Ammon's horn (tissue), 1 donor: ENCODE measurements around the gene MRPS27.

Experiments used
- DNase-seq: peaks from one replicate; pipeline ENCODE4 v3.0.0-alpha.2; 2016; ENCODE audit warnings: low spot score

The MRPS27 gene

DNA sequence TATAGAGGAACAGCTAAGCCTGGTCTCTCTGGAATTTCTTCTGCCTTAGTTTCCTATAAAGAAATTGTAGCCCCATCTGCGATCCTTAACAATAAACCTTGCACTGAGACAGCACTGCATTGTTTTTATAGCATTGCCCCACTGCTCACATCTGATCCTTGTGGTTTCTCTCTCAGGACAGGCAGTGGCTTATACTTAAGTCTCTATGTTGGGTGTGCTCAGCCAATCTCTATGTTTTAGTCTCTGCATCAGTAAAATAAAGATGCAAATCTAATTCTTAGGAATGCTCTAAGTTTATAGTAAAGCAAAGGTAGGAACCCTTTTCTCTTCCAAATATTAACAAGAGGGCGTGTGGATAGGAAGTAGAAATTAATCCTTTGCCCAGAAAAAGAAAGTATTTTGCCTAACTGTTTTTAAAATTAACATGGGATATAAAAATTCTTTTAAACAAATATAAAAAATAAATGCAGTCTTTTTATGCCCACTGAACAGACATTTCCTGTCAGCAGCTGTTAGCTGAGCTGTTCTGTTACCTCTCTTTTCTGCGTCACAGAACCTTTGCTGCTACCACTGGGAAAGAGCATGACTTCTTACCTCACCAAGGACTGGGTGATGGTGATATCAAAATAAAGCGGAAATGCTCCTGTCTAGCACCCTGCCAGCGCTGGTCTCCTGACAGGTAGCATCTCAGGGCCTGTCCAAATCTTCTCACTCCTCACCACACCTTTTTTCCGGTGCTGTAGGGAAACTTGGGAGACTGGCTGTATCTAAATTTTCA is 29.5 kb downstream of the MRPS27 start:
- DNase-seq: no peak

- DNase-seq: peak; percentile 62
Measured at GRCh38 chr5:72288924-72289323, 31.1 kb downstream of the MRPS27 start.

- no peak for DNase-seq
Measured at GRCh38 chr5:72286798-72287197, 33.2 kb downstream of the MRPS27 start.

- DNase-seq: no peak
Measured at GRCh38 chr5:72285424-72285821, 34.6 kb downstream of the MRPS27 start.

GRCh38 chr5:72284559-72285423 is 35.2 kb downstream of the MRPS27 start:
- peak; percentile 35 for DNase-seq

GRCh38 chr5:72283358-72283757 is 36.7 kb downstream of the MRPS27 start:
- DNase-seq: no peak

GRCh38 chr5:72282878-72283277 is 37.2 kb downstream of the MRPS27 start:
- DNase-seq: no peak

DNA sequence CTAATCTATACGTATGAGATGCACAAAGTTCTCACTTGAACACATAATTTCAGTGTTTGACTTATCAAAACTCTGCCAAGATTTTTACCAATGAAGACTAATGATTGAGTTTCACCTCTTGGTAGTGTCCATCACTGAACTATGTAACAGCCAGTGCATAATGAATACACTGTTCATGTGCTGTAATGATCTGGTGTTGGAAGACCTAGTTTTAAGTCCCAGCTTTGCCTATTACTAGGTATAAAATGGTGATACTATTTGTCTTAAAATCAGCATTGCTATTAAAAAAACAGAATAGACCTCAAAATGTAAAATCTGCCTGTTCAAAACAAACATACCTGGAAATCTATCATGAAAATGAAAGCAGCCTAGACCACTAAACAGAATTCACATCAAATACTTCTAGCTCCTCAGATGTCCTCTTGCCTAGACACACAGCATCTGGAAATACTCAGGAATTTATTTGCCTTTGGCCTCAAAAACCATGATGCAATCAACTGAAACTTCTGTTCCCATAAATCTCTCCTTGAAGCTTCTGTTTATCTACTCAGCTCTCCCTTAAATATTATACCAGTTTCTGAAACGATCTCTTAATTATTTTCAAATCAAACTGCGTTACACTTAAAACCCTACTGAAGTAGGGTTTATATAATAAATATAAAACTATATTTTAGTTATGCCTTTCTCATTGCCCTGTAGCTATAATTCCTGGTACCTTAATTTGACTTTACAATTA is 38.1 kb downstream of the MRPS27 start:
- no peak for DNase-seq

DNA sequence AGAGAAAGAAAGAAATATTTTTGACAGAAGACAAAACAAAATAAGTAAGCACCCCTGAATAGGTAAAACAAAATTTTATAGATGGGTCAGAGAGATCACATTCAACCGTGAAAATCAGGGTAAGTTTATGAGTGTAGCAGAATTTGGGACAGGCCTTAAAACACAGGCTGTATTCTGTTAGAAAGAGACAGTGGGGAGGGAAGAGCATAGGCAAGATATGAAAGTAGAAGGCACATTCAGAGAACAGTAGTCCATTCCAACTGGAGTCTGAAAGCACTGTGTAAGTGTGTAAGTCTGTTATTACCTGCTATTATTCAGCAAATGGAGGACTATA is 38.6 kb downstream of the MRPS27 start:
- DNase-seq: no peak

GRCh38 chr5:72280581-72281069 is 39.4 kb downstream of the MRPS27 start:
- peak; percentile 72 for DNase-seq

DNA sequence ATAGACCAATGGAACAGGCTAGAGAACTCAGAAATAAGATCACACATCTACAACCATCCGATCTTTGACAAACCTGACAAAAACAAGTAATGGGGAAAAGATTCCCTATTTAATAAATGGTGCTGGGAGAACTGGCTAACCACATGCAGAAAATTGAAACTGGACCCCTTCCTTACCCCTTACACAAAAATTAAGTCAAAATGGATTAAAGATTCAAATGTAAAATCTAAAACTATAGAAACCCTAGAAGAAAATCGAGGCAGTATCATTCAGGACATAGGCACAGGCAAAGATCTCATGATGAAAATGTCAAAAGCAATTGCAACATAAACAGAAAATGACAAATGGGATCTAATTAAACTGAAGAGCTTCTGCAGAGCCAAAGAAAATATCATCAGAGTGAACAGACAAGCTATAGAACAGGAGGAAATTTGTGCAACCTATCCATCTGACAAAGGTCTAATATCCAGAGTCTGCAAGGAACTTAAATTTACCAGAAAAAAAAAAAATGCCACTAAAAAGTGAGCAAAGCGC is 43.8 kb downstream of the MRPS27 start:
- no peak for DNase-seq

GRCh38 chr5:72273547-72273946 is 46.5 kb downstream of the MRPS27 start:
- no peak for DNase-seq

- DNase-seq: no peak
Measured at GRCh38 chr5:72272398-72272797, 47.6 kb downstream of the MRPS27 start.

- DNase-seq: no peak
Measured at GRCh38 chr5:72271702-72272101, 48.3 kb downstream of the MRPS27 start.

- DNase-seq: no peak
Measured at GRCh38 chr5:72270037-72270436, 50.0 kb downstream of the MRPS27 start.

- DNase-seq: no peak
Measured at GRCh38 chr5:72269411-72269780, 50.6 kb downstream of the MRPS27 start.

- no peak for DNase-seq
Measured at GRCh38 chr5:72268753-72269410, 51.2 kb downstream of the MRPS27 start.

GRCh38 chr5:72268260-72268659 is 51.8 kb downstream of the MRPS27 start:
- DNase-seq: no peak

- no peak for DNase-seq
Measured at GRCh38 chr5:72267685-72268084, 52.4 kb downstream of the MRPS27 start.

DNA sequence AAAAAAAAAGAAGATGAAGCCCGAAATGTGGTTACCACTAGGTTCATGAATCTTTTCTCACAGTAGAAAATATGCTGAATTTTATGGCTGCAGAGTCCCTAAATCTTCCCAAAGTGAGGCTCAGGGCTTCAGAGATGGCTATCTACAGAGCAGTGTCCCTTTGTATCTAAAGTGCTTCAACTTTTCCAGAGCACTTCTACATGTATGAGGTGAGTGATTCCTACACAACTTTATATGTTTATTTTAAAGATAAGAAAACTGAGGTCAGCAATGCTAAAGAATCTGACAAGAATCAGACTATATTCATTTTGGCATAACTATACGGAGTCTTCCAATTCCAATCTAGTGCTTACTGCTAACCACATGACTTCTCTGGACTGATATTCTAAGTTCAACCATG is 53.2 kb downstream of the MRPS27 start:
- DNase-seq: no peak

DNA sequence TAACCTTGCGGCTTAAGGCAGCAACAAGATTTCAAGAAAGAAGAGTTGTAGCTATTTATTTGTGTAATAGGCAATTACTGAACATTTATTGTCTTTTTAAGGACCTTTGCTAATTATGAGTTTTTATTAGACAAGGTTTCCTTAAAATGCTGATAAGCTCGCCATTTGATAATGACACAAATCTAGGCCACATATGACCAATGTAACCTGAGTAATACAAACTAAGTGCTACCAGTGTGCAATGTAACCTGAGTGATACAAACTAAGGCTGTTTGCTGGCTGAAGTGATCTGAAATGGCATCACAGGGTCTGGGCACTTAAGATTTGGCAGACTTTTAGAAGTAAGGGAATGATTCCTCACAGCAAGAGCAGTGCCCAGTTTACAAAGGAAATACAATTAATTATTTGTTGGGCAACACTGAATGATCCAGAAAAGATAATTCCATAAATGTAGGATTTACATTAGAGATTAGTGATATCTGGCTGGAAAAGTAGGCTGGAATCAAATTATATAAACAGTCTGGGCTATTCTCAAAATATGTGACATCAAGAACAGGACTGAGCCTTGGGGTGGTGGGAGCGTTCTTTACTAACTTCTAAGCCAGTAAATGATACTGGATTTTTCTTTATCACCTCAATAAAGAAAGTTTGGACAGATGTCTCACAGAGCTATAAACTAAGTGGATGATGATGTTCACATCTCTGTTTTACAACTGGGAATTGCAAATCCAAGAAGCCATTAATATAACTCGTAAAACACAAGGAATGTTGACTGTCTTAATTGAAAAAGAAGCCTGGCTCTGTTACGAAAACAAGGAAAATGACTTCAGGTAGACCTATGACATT is 54.8 kb downstream of the MRPS27 start:
- no peak for DNase-seq
